ENCODE measurements around the gene TMEM165. TPM values are rescaled to one million over a fixed set of nuclear protein-coding genes. Genes with fewer than 3 reads are reported as not detected.
A peak's percentile ranks its signal among the peaks of the same experiment; 100 is the strongest.

Gene TMEM165
- total RNA-seq, 2 experiments from 2014 or later = 50.4 to 56.8 TPM

- DNase-seq = peak; percentile 44
- peak overlapping the region; percentile 90 for H3K4me3 Mint-ChIP-seq
- intact Hi-C loops (cut with micrococcal nuclease) = loop anchor here (5.0 kb wide), 2 partner anchors 471 to 1041 kb away; partner anchors contain the start of genes PAICS and PPAT
- ChIA-PET CTCF (interaction anchor here (1.9 to 5.0 kb wide), 2 partner anchors 50 to 153 kb away, joined by 6 to 53 read pairs; partner anchors contain the start of gene SRD5A3), POLR2A (interaction anchor here (0.6 to 2.0 kb wide), 3 partner anchors 14 to 151 kb away, joined by 4 read pairs; partner anchors contain the start of gene CLOCK)
- no peaks in the 10 kb centered on the region for H3K27me3 Mint-ChIP-seq
- H3K27ac Mint-ChIP-seq = peak overlapping the region; percentile 93
- peaks cover 36% of the 10 kb centered on the region for H3K4me1 Mint-ChIP-seq (ENCODE audit: low read depth)
- H3K9me3 Mint-ChIP-seq = no peaks in the 10 kb centered on the region
- H3K36me3 Mint-ChIP-seq = peaks cover 36% of the 10 kb centered on the region
Observed at GRCh38 chr4:55396308-55397125, 760 bp downstream of the TMEM165 start.

GRCh38 chr4:55397126-55397436 lies 1.3 kb downstream of the TMEM165 start:
- Mint-ChIP-seq H3K36me3 (peaks cover 36% of the 10 kb centered on the region), H3K4me1 (ENCODE audit: low read depth) (peaks cover 36% of the 10 kb centered on the region), H3K9me3 (no peaks in the 10 kb centered on the region), H3K27me3 (no peaks in the 10 kb centered on the region), H3K27ac (peak overlapping the region; percentile 75), H3K4me3 (peak overlapping the region; percentile 88)
- CTCF ChIA-PET = interaction anchor here (5.0 kb wide), 1 partner anchor 51 kb away, joined by 53 read pairs; the partner anchor contains the start of gene SRD5A3
- intact Hi-C loops (cut with micrococcal nuclease) = loop anchor here (5.0 kb wide), 2 partner anchors 470 to 1040 kb away; partner anchors contain the start of genes PAICS and PPAT
- POLR2A ChIA-PET = interaction anchor here (0.6 kb wide), 1 partner anchor 24 kb away, joined by 4 read pairs; no protein-coding TSS in a partner anchor
- DNase-seq = peak; percentile 13

- intact Hi-C loops (cut with micrococcal nuclease) = loop anchor here (5.0 kb wide), 2 partner anchors 470 to 1040 kb away; partner anchors contain the start of genes PAICS and PPAT
- H3K4me1 Mint-ChIP-seq (ENCODE audit: low read depth) = peaks cover 36% of the 10 kb centered on the region
Observed at GRCh38 chr4:55397520-55398321, 2.0 kb downstream of the TMEM165 start.

GRCh38 chr4:55398461-55398860 lies 2.7 kb downstream of the TMEM165 start:
- Mint-ChIP-seq H3K4me3 (peak overlapping the region; percentile 88), H3K9me3 (no peaks in the 10 kb centered on the region), H3K4me1 (ENCODE audit: low read depth) (peaks cover 40% of the 10 kb centered on the region), H3K36me3 (peaks cover 39% of the 10 kb centered on the region), H3K27me3 (no peaks in the 10 kb centered on the region), H3K27ac (peak overlapping the region; percentile 57)
- no peak for DNase-seq
- POLR2A ChIA-PET = no interaction called here
- intact Hi-C loops (cut with micrococcal nuclease) = loop anchor here (5.0 kb wide), 2 partner anchors 469 to 1039 kb away; partner anchors contain the start of genes PAICS and PPAT
- CTCF ChIA-PET = interaction anchor here (2.6 kb wide), 1 partner anchor 52 kb away, joined by 13 read pairs; the partner anchor contains the start of gene SRD5A3

More at GRCh38 chr4:55397520-55398321, 2.0 kb downstream of the TMEM165 start:
- ChIA-PET POLR2A (interaction anchor here (0.5 kb wide), 1 partner anchor 127 kb away, joined by 3 read pairs; no protein-coding TSS in a partner anchor), CTCF (interaction anchor here (2.6 kb wide), 1 partner anchor 51 kb away, joined by 13 read pairs; the partner anchor contains the start of gene SRD5A3)
- H3K9me3 Mint-ChIP-seq = no peaks in the 10 kb centered on the region
- H3K36me3 Mint-ChIP-seq = peaks cover 36% of the 10 kb centered on the region
- peak overlapping the region; percentile 88 for H3K4me3 Mint-ChIP-seq
- no peaks in the 10 kb centered on the region for H3K27me3 Mint-ChIP-seq
- DNase-seq = no peak
- H3K27ac Mint-ChIP-seq = peak overlapping the region; percentile 75

GRCh38 chr4:55398966-55399365 lies 3.2 kb downstream of the TMEM165 start:
- DNase-seq = no peak
- H3K27me3 Mint-ChIP-seq = no peaks in the 10 kb centered on the region
- POLR2A ChIA-PET = no interaction called here
- no peak overlapping the region for H3K27ac Mint-ChIP-seq
- intact Hi-C loops (cut with micrococcal nuclease) = loop anchor here (5.0 kb wide), 2 partner anchors 468 to 1038 kb away; partner anchors contain the start of genes PAICS and PPAT
- CTCF ChIA-PET = interaction anchor here (0.9 to 2.6 kb wide), 2 partner anchors 53 to 61 kb away, joined by 3 to 13 read pairs; partner anchors contain the start of gene SRD5A3
- no peaks in the 10 kb centered on the region for H3K9me3 Mint-ChIP-seq
- H3K4me1 Mint-ChIP-seq (ENCODE audit: low read depth) = peaks cover 44% of the 10 kb centered on the region
- peak overlapping the region; percentile 88 for H3K4me3 Mint-ChIP-seq
- peaks cover 44% of the 10 kb centered on the region for H3K36me3 Mint-ChIP-seq

GRCh38 chr4:55399581-55399980 lies 3.8 kb downstream of the TMEM165 start:
- Mint-ChIP-seq H3K9me3 (no peaks in the 10 kb centered on the region), H3K4me1 (ENCODE audit: low read depth) (peaks cover 43% of the 10 kb centered on the region), H3K27me3 (no peaks in the 10 kb centered on the region), H3K36me3 (peaks cover 45% of the 10 kb centered on the region), H3K4me3 (peak overlapping the region; percentile 88), H3K27ac (no peak overlapping the region)
- intact Hi-C loops (cut with micrococcal nuclease) = loop anchor here (5.0 kb wide), 2 partner anchors 468 to 1038 kb away; partner anchors contain the start of genes PAICS and PPAT
- ChIA-PET POLR2A (no interaction called here), CTCF (interaction anchor here (0.9 to 2.6 kb wide), 2 partner anchors 53 to 62 kb away, joined by 3 to 13 read pairs; partner anchors contain the start of gene SRD5A3)
- no peak for DNase-seq

GRCh38 chr4:55405073-55405472 lies 9.3 kb downstream of the TMEM165 start:
- Mint-ChIP-seq H3K27ac (no peak overlapping the region), H3K27me3 (no peaks in the 10 kb centered on the region), H3K4me1 (ENCODE audit: low read depth) (peaks cover 49% of the 10 kb centered on the region), H3K4me3 (no peak overlapping the region), H3K36me3 (peaks cover 43% of the 10 kb centered on the region), H3K9me3 (no peaks in the 10 kb centered on the region)
- POLR2A ChIA-PET = no interaction called here
- intact Hi-C loops (cut with micrococcal nuclease) = no loop called here
- DNase-seq = no peak
- CTCF ChIA-PET = no interaction called here

GRCh38 chr4:55406545-55406944 lies 10.8 kb downstream of the TMEM165 start:
- no peaks in the 10 kb centered on the region for H3K27me3 Mint-ChIP-seq
- H3K36me3 Mint-ChIP-seq = peaks cover 32% of the 10 kb centered on the region
- H3K27ac Mint-ChIP-seq = no peak overlapping the region
- CTCF ChIA-PET = interaction anchor here (1.3 kb wide), 1 partner anchor 61 kb away, joined by 4 read pairs; the partner anchor contains the start of gene SRD5A3
- peaks cover 41% of the 10 kb centered on the region for H3K4me1 Mint-ChIP-seq (ENCODE audit: low read depth)
- intact Hi-C loops (cut with micrococcal nuclease) = loop anchor here (2.0 kb wide), 1 partner anchor 28 kb away; no protein-coding TSS in a partner anchor
- DNase-seq = no peak
- POLR2A ChIA-PET = interaction anchor here (1.1 kb wide), 1 partner anchor 12 kb away, joined by 4 read pairs; no protein-coding TSS in a partner anchor
- no peaks in the 10 kb centered on the region for H3K9me3 Mint-ChIP-seq
- H3K4me3 Mint-ChIP-seq = no peak overlapping the region

GRCh38 chr4:55407119-55407518 lies 11.4 kb downstream of the TMEM165 start:
- H3K4me3 Mint-ChIP-seq = no peak overlapping the region

GRCh38 chr4:55407764-55408163 lies 12.0 kb downstream of the TMEM165 start:
- POLR2A ChIA-PET = no interaction called here
- H3K9me3 Mint-ChIP-seq = no peaks in the 10 kb centered on the region
- intact Hi-C loops (cut with micrococcal nuclease) = loop anchor here (2.0 kb wide), 1 partner anchor 29 kb away; no protein-coding TSS in a partner anchor
- CTCF ChIA-PET = interaction anchor here (2.2 kb wide), 1 partner anchor 459 kb away, joined by 5 read pairs; no protein-coding TSS in a partner anchor
- no peak overlapping the region for H3K27ac Mint-ChIP-seq
- H3K4me3 Mint-ChIP-seq = no peak overlapping the region
- no peaks in the 10 kb centered on the region for H3K27me3 Mint-ChIP-seq
- no peak for DNase-seq
- peaks cover 38% of the 10 kb centered on the region for H3K36me3 Mint-ChIP-seq
- H3K4me1 Mint-ChIP-seq (ENCODE audit: low read depth) = peaks cover 41% of the 10 kb centered on the region

More at GRCh38 chr4:55407119-55407518, 11.4 kb downstream of the TMEM165 start:
- DNase-seq = no peak
- ChIA-PET POLR2A (no interaction called here), CTCF (no interaction called here)
- Mint-ChIP-seq H3K36me3 (peaks cover 38% of the 10 kb centered on the region), H3K27me3 (no peaks in the 10 kb centered on the region), H3K27ac (no peak overlapping the region), H3K4me1 (ENCODE audit: low read depth) (peaks cover 41% of the 10 kb centered on the region), H3K9me3 (no peaks in the 10 kb centered on the region)
- intact Hi-C loops (cut with micrococcal nuclease) = loop anchor here (2.0 kb wide), 1 partner anchor 28 kb away; no protein-coding TSS in a partner anchor

GRCh38 chr4:55409468-55410171 lies 13.9 kb downstream of the TMEM165 start:
- Mint-ChIP-seq H3K9me3 (no peaks in the 10 kb centered on the region), H3K27ac (no peak overlapping the region), H3K27me3 (no peaks in the 10 kb centered on the region), H3K4me3 (no peak overlapping the region), H3K36me3 (peaks cover 30% of the 10 kb centered on the region), H3K4me1 (ENCODE audit: low read depth) (peaks cover 33% of the 10 kb centered on the region)
- POLR2A ChIA-PET = no interaction called here
- CTCF ChIA-PET = interaction anchor here (1.1 to 2.2 kb wide), 2 partner anchors 14 to 457 kb away, joined by 4 to 5 read pairs; partner anchors contain the start of gene TMEM165
- DNase-seq = no peak
- intact Hi-C loops (cut with micrococcal nuclease) = no loop called here
